ENCODE results near the gene RAB11FIP5. TPM values are rescaled to one million over a fixed set of nuclear protein-coding genes. Genes with fewer than 3 reads are reported as not detected.

RAB11FIP5 gene
- total and polyA plus RNA-seq, 3 experiments from 2014 or later, result 2.7 to 10.4 (median 4.3) TPM

- Histone ChIP-seq H3K27ac (ENCODE audit: low read depth, low read length) (no peak overlapping the region), H3K4me3 (ENCODE audit: low read length) (no peak overlapping the region), H3K4me1 (ENCODE audit: insufficient read depth, low read length) (peaks cover 12% of the 10 kb centered on the region), H3K36me3 (ENCODE audit: insufficient read depth, low read length) (no peaks in the 10 kb centered on the region), H3K9me3 (ENCODE audit: low read length) (no peaks in the 10 kb centered on the region), H3K27me3 (ENCODE audit: insufficient read depth, low read length, poor library complexity, severe bottlenecking) (no peaks in the 10 kb centered on the region)
- H3K4me3 Mint-ChIP-seq, result no peak overlapping the region
- CTCF ChIA-PET, result interaction anchor here (1.4 to 4.1 kb wide), 3 partner anchors 11 to 103 kb away, joined by 3 to 23 read pairs (median 19); no protein-coding TSS in a partner anchor
- H3K27ac Mint-ChIP-seq, result peak overlapping the region in 1 of 8 donors; percentile 57
- H3K36me3 Mint-ChIP-seq, result peaks cover 0 to 10% (median 0%) of the 10 kb centered on the region in 3 donors
- peaks cover 17 to 20% (median 19%) of the 10 kb centered on the region in 3 donors for H3K4me1 Mint-ChIP-seq
- H3K27me3 Mint-ChIP-seq, result peaks cover 0 to 5% of the 10 kb centered on the region in 2 donors
- POLR2A ChIA-PET, result no interaction called here
- no peaks in the 10 kb centered on the region for H3K9me3 Mint-ChIP-seq
- no peak for DNase-seq
These were observed 38.4 kb downstream of the RAB11FIP5 start for GRCh38 chr2:73074110-73075069.

GRCh38 chr2:73072416-73072815 lies 40.3 kb downstream of the RAB11FIP5 start:
- H3K27me3 Mint-ChIP-seq, result peaks cover 0 to 5% of the 10 kb centered on the region in 2 donors
- Histone ChIP-seq H3K4me3 (ENCODE audit: low read length) (peak overlapping the region; percentile 92), H3K9me3 (ENCODE audit: low read length) (no peaks in the 10 kb centered on the region), H3K4me1 (ENCODE audit: insufficient read depth, low read length) (peaks cover 12% of the 10 kb centered on the region), H3K36me3 (ENCODE audit: insufficient read depth, low read length) (no peaks in the 10 kb centered on the region), H3K27ac (ENCODE audit: low read depth, low read length) (peak overlapping the region; percentile 85), H3K27me3 (ENCODE audit: insufficient read depth, low read length, poor library complexity, severe bottlenecking) (no peaks in the 10 kb centered on the region)
- peak overlapping the region; percentile 86 to 96 (median 90) for H3K27ac Mint-ChIP-seq
- CTCF ChIA-PET, result interaction anchor here (3.2 to 4.1 kb wide), 2 partner anchors 13 to 105 kb away, joined by 19 to 23 read pairs; no protein-coding TSS in a partner anchor
- H3K4me1 Mint-ChIP-seq, result peaks cover 26 to 30% (median 29%) of the 10 kb centered on the region in 3 donors
- no peak for DNase-seq
- no peaks in the 10 kb centered on the region for H3K9me3 Mint-ChIP-seq
- POLR2A ChIA-PET, result no interaction called here
- peaks cover 0 to 10% (median 0%) of the 10 kb centered on the region in 3 donors for H3K36me3 Mint-ChIP-seq
- peak overlapping the region; percentile 86 to 98 (median 93) for H3K4me3 Mint-ChIP-seq

DNA sequence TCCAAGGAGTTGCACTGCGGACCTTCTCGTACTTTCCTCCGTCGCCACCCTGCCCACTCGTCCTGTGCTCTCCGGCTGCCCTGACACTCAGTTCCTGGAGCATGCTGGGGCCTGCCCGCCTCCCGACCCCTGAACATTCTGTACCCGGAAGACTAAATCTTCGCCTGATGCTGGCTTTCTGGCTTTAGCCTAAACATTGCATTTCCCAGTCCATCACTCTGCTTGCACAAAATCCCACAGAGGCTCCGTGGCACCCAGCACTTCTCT lies 40.7 kb downstream of the RAB11FIP5 start:
- H3K27ac ChIP-seq (ENCODE audit: low read depth, low read length), result peak overlapping the region; percentile 85

GRCh38 chr2:73071360-73072128 lies 41.2 kb downstream of the RAB11FIP5 start, which contains the start of gene SFXN5:
SFXN5 (minus strand) TSS chr2:73071712; CDS start chr2:73071705, 7 bp downstream.
- H3K9me3 ChIP-seq (ENCODE audit: low read length), result no peaks in the 10 kb centered on the region
- H3K4me1 Mint-ChIP-seq, result peaks cover 26 to 32% (median 29%) of the 10 kb centered on the region in 3 donors
- peak within 1 kb of the TSS; percentile 85 for H3K27ac ChIP-seq (ENCODE audit: low read depth, low read length)
- H3K4me3 ChIP-seq (ENCODE audit: low read length), result peak within 1 kb of the TSS; percentile 92
- H3K27me3 Mint-ChIP-seq, result peaks cover 0 to 5% of the 10 kb centered on the region in 2 donors
- no peaks in the 10 kb centered on the region for H3K9me3 Mint-ChIP-seq
- H3K4me1 ChIP-seq (ENCODE audit: insufficient read depth, low read length), result peaks cover 12% of the 10 kb centered on the region
- POLR2A ChIA-PET, result interaction anchor here (0.6 to 2.1 kb wide), 3 partner anchors 41 to 213 kb away, joined by 3 to 10 read pairs (median 3); partner anchors contain the start of genes CCT7, FBXO41 and PRADC1
- CTCF ChIA-PET, result interaction anchor here (1.2 to 3.2 kb wide), 3 partner anchors 14 to 218 kb away, joined by 3 to 19 read pairs (median 5); no protein-coding TSS in a partner anchor
- H3K4me3 Mint-ChIP-seq, result peak within 1 kb of the TSS; percentile 86 to 98 (median 93)
- H3K27ac Mint-ChIP-seq, result peak within 1 kb of the TSS; percentile 86 to 96 (median 90)
- H3K36me3 ChIP-seq (ENCODE audit: insufficient read depth, low read length), result no peaks in the 10 kb centered on the region
- DNase-seq, result peak; percentile 91 to 94 (median 93)
- H3K36me3 Mint-ChIP-seq, result peaks cover 0 to 10% (median 0%) of the 10 kb centered on the region in 3 donors
- H3K27me3 ChIP-seq (ENCODE audit: insufficient read depth, low read length, poor library complexity, severe bottlenecking), result no peaks in the 10 kb centered on the region

More for the DNA sequence above, 40.7 kb downstream of the RAB11FIP5 start:
- peak in 1 of 5 donors; percentile 9 for DNase-seq
- Mint-ChIP-seq H3K4me1 (peaks cover 26 to 32% (median 29%) of the 10 kb centered on the region in 3 donors), H3K4me3 (peak overlapping the region; percentile 86 to 98 (median 93)), H3K9me3 (no peaks in the 10 kb centered on the region), H3K27me3 (peaks cover 0 to 5% of the 10 kb centered on the region in 2 donors), H3K36me3 (peaks cover 0 to 10% (median 0%) of the 10 kb centered on the region in 3 donors), H3K27ac (peak overlapping the region; percentile 86 to 96 (median 90))
- H3K4me3 ChIP-seq (ENCODE audit: low read length), result peak overlapping the region; percentile 92
- no peaks in the 10 kb centered on the region for H3K27me3 ChIP-seq (ENCODE audit: insufficient read depth, low read length, poor library complexity, severe bottlenecking)
- H3K36me3 ChIP-seq (ENCODE audit: insufficient read depth, low read length), result no peaks in the 10 kb centered on the region
- ChIA-PET CTCF (interaction anchor here (1.2 to 3.2 kb wide), 2 partner anchors 14 to 218 kb away, joined by 3 to 19 read pairs; no protein-coding TSS in a partner anchor), POLR2A (no interaction called here)
- H3K4me1 ChIP-seq (ENCODE audit: insufficient read depth, low read length), result peaks cover 12% of the 10 kb centered on the region
- H3K9me3 ChIP-seq (ENCODE audit: low read length), result no peaks in the 10 kb centered on the region

- ChIA-PET POLR2A (interaction anchor here (0.6 to 2.1 kb wide), 3 partner anchors 41 to 214 kb away, joined by 3 to 10 read pairs (median 3); partner anchors contain the start of genes CCT7, FBXO41 and PRADC1), CTCF (interaction anchor here (1.2 to 3.2 kb wide), 3 partner anchors 15 to 219 kb away, joined by 3 to 19 read pairs (median 5); no protein-coding TSS in a partner anchor)
- Mint-ChIP-seq H3K27me3 (peaks cover 0 to 5% of the 10 kb centered on the region in 2 donors), H3K36me3 (peaks cover 0 to 10% (median 0%) of the 10 kb centered on the region in 3 donors), H3K27ac (peak overlapping the region in 7 of 8 donors; percentile 86 to 96 (median 90)), H3K9me3 (no peaks in the 10 kb centered on the region), H3K4me1 (peaks cover 29 to 36% (median 32%) of the 10 kb centered on the region in 3 donors), H3K4me3 (peak overlapping the region; percentile 86 to 98 (median 93))
- Histone ChIP-seq H3K27me3 (ENCODE audit: insufficient read depth, low read length, poor library complexity, severe bottlenecking) (no peaks in the 10 kb centered on the region), H3K27ac (ENCODE audit: low read depth, low read length) (peak overlapping the region; percentile 85), H3K9me3 (ENCODE audit: low read length) (no peaks in the 10 kb centered on the region), H3K36me3 (ENCODE audit: insufficient read depth, low read length) (no peaks in the 10 kb centered on the region), H3K4me1 (ENCODE audit: insufficient read depth, low read length) (peaks cover 12% of the 10 kb centered on the region), H3K4me3 (ENCODE audit: low read length) (peak overlapping the region; percentile 92)
- peak; percentile 19 to 55 (median 35) for DNase-seq
These were observed 41.9 kb downstream of the RAB11FIP5 start for GRCh38 chr2:73070643-73071359.

- Histone ChIP-seq H3K4me3 (ENCODE audit: low read length) (peak overlapping the region; percentile 92), H3K9me3 (ENCODE audit: low read length) (no peaks in the 10 kb centered on the region), H3K27ac (ENCODE audit: low read depth, low read length) (peak overlapping the region; percentile 85), H3K36me3 (ENCODE audit: insufficient read depth, low read length) (no peaks in the 10 kb centered on the region), H3K27me3 (ENCODE audit: insufficient read depth, low read length, poor library complexity, severe bottlenecking) (no peaks in the 10 kb centered on the region), H3K4me1 (ENCODE audit: insufficient read depth, low read length) (peaks cover 12% of the 10 kb centered on the region)
- peaks cover 30 to 38% (median 35%) of the 10 kb centered on the region in 3 donors for H3K4me1 Mint-ChIP-seq
- H3K27ac Mint-ChIP-seq, result peak overlapping the region in 7 of 8 donors; percentile 5 to 92 (median 46)
- H3K36me3 Mint-ChIP-seq, result peaks cover 0 to 10% (median 0%) of the 10 kb centered on the region in 3 donors
- POLR2A ChIA-PET, result interaction anchor here (0.6 to 2.1 kb wide), 2 partner anchors 25 to 163 kb away, joined by 3 to 10 read pairs; partner anchors contain the start of genes CCT7 and PRADC1
- H3K9me3 Mint-ChIP-seq, result no peaks in the 10 kb centered on the region
- CTCF ChIA-PET, result no interaction called here
- H3K27me3 Mint-ChIP-seq, result peaks cover 0 to 3% of the 10 kb centered on the region in 2 donors
- no peak for DNase-seq
- H3K4me3 Mint-ChIP-seq, result peak overlapping the region; percentile 86 to 98 (median 93)
These were observed 42.7 kb downstream of the RAB11FIP5 start for GRCh38 chr2:73069855-73070642.
